Left colon (tissue), 2 donors: ENCODE results near the gene OGN. TPM values are rescaled to one million over a fixed set of nuclear protein-coding genes. Genes with fewer than 3 reads are reported as not detected.

Experiments used
- ATAC-seq: fragments of 200-7000 bp; cut with Tn5 transposase; one replicate; pipeline ENCODE4 v1.9.1; 2020; ENCODE audit warnings: mild to moderate bottlenecking, moderate library complexity
- DNase-seq, 2 donors: peaks; one replicate each; pipeline ENCODE4 v3.0.0-alpha.2; 2020
- intact Hi-C, 2 donors: fragments of 100-400 bp; cut with DNase I in 1 of 2; cut with micrococcal nuclease in 1 of 2; formaldehyde crosslinking; loops; one replicate each; pipeline versions ENCODE4 v1.11.2 to v1.14.0; 2022; cut with DNase I, micrococcal nuclease
- total RNA-seq, 2 donors: library from RNA; stranded (reverse); fragmentation: NEBNext Ultra II Directional; extraction: Animal tissue kit (Norgen Biotek cat#: 25700); gene quantifications; one replicate each; pipeline ENCODE4 v1.2.1, GENCODE V29; 2021
- donor health status: DM: no; HTN: no; CAD: no.
- donor health status: DM: yes; HTN: yes; CAD: no.

The OGN gene
- total RNA-seq, 2 donors from 2014 or later, result 3.9 to 17.6 TPM

- ATAC-seq, result no peak
- no peak for DNase-seq
- intact Hi-C loops, result no loop called here
Measured at GRCh38 chr9:92408747-92409478, 4.5 kb upstream of the OGN start.

- no peak for DNase-seq
- intact Hi-C loops, result no loop called here
- no peak for ATAC-seq
Measured at GRCh38 chr9:92407818-92408217, 3.4 kb upstream of the OGN start.

- peak; percentile 89 for ATAC-seq
- intact Hi-C loops, result no loop called here
- peak; percentile 28 to 36 for DNase-seq
Measured at GRCh38 chr9:92406477-92406876, 2.1 kb upstream of the OGN start.

GRCh38 chr9:92405818-92406217 lies 1.4 kb upstream of the OGN start:
- intact Hi-C loops, result no loop called here
- DNase-seq (no peak), ATAC-seq (peak; percentile 80)

- intact Hi-C loops, result no loop called here
- no peak for ATAC-seq
- DNase-seq, result no peak
Measured at GRCh38 chr9:92402826-92403745, 1.3 kb downstream of the OGN start.

GRCh38 chr9:92402360-92402759 lies 2.0 kb downstream of the OGN start:
- ATAC-seq, result no peak
- no peak for DNase-seq
- intact Hi-C loops, result no loop called here

GRCh38 chr9:92397853-92398252 lies 6.5 kb downstream of the OGN start:
- intact Hi-C loops, result no loop called here
- ATAC-seq, result no peak
- DNase-seq, result no peak

GRCh38 chr9:92395617-92396016 lies 8.8 kb downstream of the OGN start:
- DNase-seq, result no peak
- intact Hi-C loops, result no loop called here
- no peak for ATAC-seq

- ATAC-seq (no peak), DNase-seq (no peak)
- intact Hi-C loops, result no loop called here
Measured at GRCh38 chr9:92393686-92394085, 10.7 kb downstream of the OGN start.

GRCh38 chr9:92392690-92393089 lies 11.7 kb downstream of the OGN start:
- intact Hi-C loops, result no loop called here
- DNase-seq (no peak), ATAC-seq (no peak)

- DNase-seq (no peak), ATAC-seq (no peak)
- intact Hi-C loops, result no loop called here
Measured at GRCh38 chr9:92385953-92386352, 18.4 kb downstream of the OGN start.

GRCh38 chr9:92385477-92385876 lies 18.9 kb downstream of the OGN start:
- ATAC-seq (no peak), DNase-seq (no peak)
- intact Hi-C loops, result no loop called here

GRCh38 chr9:92385001-92385400 lies 19.4 kb downstream of the OGN start:
- intact Hi-C loops, result no loop called here
- DNase-seq (no peak), ATAC-seq (no peak)

- no peak for ATAC-seq
- no peak for DNase-seq
- intact Hi-C loops, result no loop called here
Measured at GRCh38 chr9:92384375-92384774, 20.0 kb downstream of the OGN start.

GRCh38 chr9:92381775-92382174 lies 22.6 kb downstream of the OGN start:
- intact Hi-C loops, result no loop called here
- DNase-seq, result no peak
- no peak for ATAC-seq

GRCh38 chr9:92380603-92381002 lies 23.8 kb downstream of the OGN start:
- intact Hi-C loops, result no loop called here
- DNase-seq, result no peak
- no peak for ATAC-seq

- intact Hi-C loops, result no loop called here
- DNase-seq, result no peak
- peak; percentile 85 for ATAC-seq
Measured at GRCh38 chr9:92378865-92379560, 25.4 kb downstream of the OGN start.

- DNase-seq (no peak), ATAC-seq (peak; percentile 63)
- intact Hi-C loops, result no loop called here
Measured at GRCh38 chr9:92377876-92378275, 26.5 kb downstream of the OGN start.

GRCh38 chr9:92373167-92373566 lies 31.2 kb downstream of the OGN start:
- DNase-seq, result no peak
- ATAC-seq, result no peak
- intact Hi-C loops, result no loop called here

GRCh38 chr9:92369075-92369474 lies 35.3 kb downstream of the OGN start:
- no peak for DNase-seq
- ATAC-seq, result no peak
- intact Hi-C loops, result no loop called here
